ENCODE results near the gene TMUB1. TPM values are rescaled to one million over a fixed set of nuclear protein-coding genes. Genes with fewer than 3 reads are reported as not detected.

Gene TMUB1
- total and polyA plus RNA-seq, 12 donors, result 18.5 to 88.2 (median 26.1) TPM

- Histone ChIP-seq H3K4me3 (no peak overlapping the region), H3K9me3 (no peaks in the 10 kb centered on the region), H3K36me3 (peaks cover 0 to 89% (median 33%) of the 10 kb centered on the region in 9 donors), H3K27ac (no peak overlapping the region), H3K27me3 (no peaks in the 10 kb centered on the region), H3K4me1 (peaks cover 8 to 27% (median 25%) of the 10 kb centered on the region in 9 donors)
- DNase-seq, result no peak
- WGBS, 2 donors, result 88 to 93% methylated on average over 17 of the region's 17 CpGs
- intact Hi-C loops (cut with DNase I), result no loop called here
- no peak for TF ChIP-seq CTCF (IDR thresholded peaks at IDR 0.05)
- ATAC-seq, result no peak
These were observed 9.3 kb downstream of the TMUB1 start for GRCh38 chr7:151073990-151074389.

GRCh38 chr7:151071032-151071866, 12.0 kb downstream of the TMUB1 start:
- no peak for TF ChIP-seq CTCF (IDR thresholded peaks at IDR 0.05)
- Histone ChIP-seq H3K9me3 (no peaks in the 10 kb centered on the region), H3K4me3 (no peak overlapping the region), H3K36me3 (peaks cover 0 to 100% (median 60%) of the 10 kb centered on the region in 9 donors), H3K27me3 (no peaks in the 10 kb centered on the region), H3K27ac (no peak overlapping the region), H3K4me1 (peaks cover 0 to 2% (median 0%) of the 10 kb centered on the region in 9 donors)
- intact Hi-C loops (cut with DNase I), result no loop called here
- ATAC-seq (no peak), DNase-seq (no peak)
- WGBS, 2 donors, result 87 to 90% methylated on average over 39 of the region's 39 CpGs

DNA sequence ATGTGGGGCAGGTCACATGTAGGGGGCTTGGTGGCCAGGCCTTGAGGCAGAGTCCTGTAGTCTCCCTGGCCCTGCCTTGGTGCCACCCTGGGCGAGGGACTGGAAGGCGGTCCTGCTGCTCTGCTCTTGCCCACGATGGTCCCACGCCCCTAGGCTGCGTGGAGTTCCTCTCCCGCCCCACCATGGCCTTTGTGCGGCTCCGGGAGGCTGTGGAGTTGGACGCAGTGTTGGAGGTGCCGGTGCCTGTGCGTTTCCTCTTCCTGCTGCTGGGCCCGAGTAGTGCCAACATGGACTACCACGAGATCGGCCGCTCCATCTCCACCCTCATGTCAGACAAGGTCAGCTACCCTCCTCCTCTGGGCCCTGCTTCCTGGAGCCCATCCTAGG, 12.7 kb downstream of the TMUB1 start:
- Histone ChIP-seq H3K27me3 (no peaks in the 10 kb centered on the region), H3K4me1 (no peaks in the 10 kb centered on the region), H3K4me3 (no peak overlapping the region), H3K36me3 (peaks cover 0 to 100% (median 59%) of the 10 kb centered on the region in 9 donors), H3K27ac (no peak overlapping the region), H3K9me3 (no peaks in the 10 kb centered on the region)
- 91% methylated on average over 15 of the region's 15 CpGs for WGBS, 2 donors
- no peak for DNase-seq
- ATAC-seq, result no peak
- no peak for TF ChIP-seq CTCF (IDR thresholded peaks at IDR 0.05)
- intact Hi-C loops (cut with DNase I), result no loop called here

DNA sequence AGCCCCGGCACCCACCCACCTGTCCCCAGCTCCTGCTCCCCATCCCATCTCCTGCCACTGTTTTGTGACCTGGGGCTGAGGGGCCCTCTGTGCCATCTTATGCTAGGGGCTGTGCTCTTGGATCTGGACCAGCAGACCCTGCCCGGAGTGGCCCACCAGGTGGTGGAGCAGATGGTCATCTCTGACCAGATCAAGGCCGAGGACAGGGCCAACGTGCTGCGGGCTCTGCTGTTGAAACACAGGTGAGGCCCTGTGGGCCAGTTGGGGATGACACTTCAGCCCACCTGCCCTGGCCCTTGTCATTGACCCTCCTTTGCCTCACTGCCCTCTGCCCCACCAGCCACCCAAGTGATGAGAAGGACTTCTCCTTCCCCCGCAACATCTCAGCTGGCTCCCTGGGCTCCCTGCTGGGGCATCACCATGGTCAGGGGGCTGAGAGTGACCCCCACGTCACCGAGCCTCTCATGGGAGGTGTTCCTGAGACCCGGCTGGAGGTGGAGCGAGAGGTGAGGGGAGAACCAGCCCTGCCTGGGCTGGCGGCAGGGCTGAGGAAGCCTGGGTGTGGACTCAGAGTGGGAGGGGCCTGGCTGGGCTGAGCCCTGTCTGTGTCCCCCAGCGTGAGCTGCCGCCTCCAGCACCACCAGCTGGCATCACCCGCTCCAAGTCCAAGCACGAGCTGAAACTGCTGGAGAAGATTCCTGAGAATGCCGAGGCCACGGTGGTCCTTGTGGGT, 13.3 kb downstream of the TMUB1 start:
- no peak for TF ChIP-seq CTCF (IDR thresholded peaks at IDR 0.05)
- WGBS, 2 donors, result 85 to 90% methylated on average over 17 of the region's 17 CpGs
- H3K27me3 ChIP-seq, result no peaks in the 10 kb centered on the region
- no peak overlapping the region for H3K4me3 ChIP-seq
- intact Hi-C loops (cut with DNase I), result no loop called here
- peaks cover 0 to 100% (median 59%) of the 10 kb centered on the region in 9 donors for H3K36me3 ChIP-seq
- peaks cover 0 to 5% (median 0%) of the 10 kb centered on the region in 9 donors for H3K4me1 ChIP-seq
- DNase-seq (no peak), ATAC-seq (no peak)
- no peak overlapping the region for H3K27ac ChIP-seq
- no peaks in the 10 kb centered on the region for H3K9me3 ChIP-seq
